GM12878 (cell line): Measurements from ENCODE around the gene GPHB5. TPM values are rescaled to one million over a fixed set of nuclear protein-coding genes. Genes with fewer than 3 reads are reported as not detected.

Experiments
- ATAC-seq: fragments of 200-7000 bp; cut with Tn5 transposase; 3 replicates; pipeline ENCODE4 v1.9.1; 2020; ENCODE audit warnings: mild to moderate bottlenecking, moderate library complexity
- BruUV-seq: library from RNA; stranded (reverse); fragments of 400-500 nt; replicated peaks from 2 replicates; lab custom pipeline; 2021; lab: Mats Ljungman, UMichigan
- CTCF ChIA-PET: fragments of 300-600 bp; sonication (Branson Sonifier 250); formaldehyde crosslinking; extraction: SDS; loops from one replicate; lab custom pipeline; 2021; ENCODE audit warnings: inconsistent platforms; lab: Yijun Ruan, JAX
- POLR2A ChIA-PET: fragments of 350-600 bp; formaldehyde crosslinking; extraction: SDS; loops from one replicate; lab custom pipeline; 2021; ENCODE audit warnings: inconsistent platforms; lab: Charles Lee
- RAD21 ChIA-PET: fragments of 300-600 bp; sonication (Branson Sonifier 250); formaldehyde crosslinking; loops from one replicate; lab custom pipeline; 2023; ENCODE audit warnings: antibody characterized with exemption; ENCODE audit not compliant: unreplicated experiment; lab: Charles Lee
- SMC1A ChIA-PET: fragments of 300-600 bp; sonication (Branson Sonifier 250); formaldehyde crosslinking; loops from one replicate; lab custom pipeline; 2023; ENCODE audit not compliant: unreplicated experiment, uncharacterized antibody; lab: Charles Lee
- DNase-seq: peaks from one replicate; pipeline ENCODE4 v3.0.0-alpha.2; 2011; ENCODE audit warnings: low read depth, low spot score
- FAIRE-seq: peaks from 3 replicates; lab custom pipeline; 2011; peaks lifted over from hg19 to GRCh38; lab: Jason Lieb, UNC
- H2AFZ ChIP-seq: 2 replicates; pipeline ENCODE4 v1.6.0; 2011; ENCODE audit warnings: low read depth, low read length, control low read depth; ENCODE audit not compliant: control insufficient read depth
- H3K27ac ChIP-seq: 2 replicates; pipeline ENCODE4 v1.5.1; 2011; ENCODE audit warnings: control low read depth; ENCODE audit not compliant: control insufficient read depth, insufficient read depth
- H3K27me3 ChIP-seq, 2 experiments: replicated peaks in 1 of 2; 2 replicates each; pipeline versions ENCODE4 v1.6.0 to v1.6.1; 2011; ENCODE audit warnings: low read length in 1 of 2; ENCODE audit not compliant: control insufficient read depth in 2 of 2, insufficient read depth in 2 of 2
- H3K36me3 ChIP-seq, 2 experiments: 2 replicates each; pipeline ENCODE4 v1.5.1; 2011; ENCODE audit warnings: low read length in 1 of 2; ENCODE audit not compliant: control insufficient read depth in 2 of 2, insufficient read depth in 2 of 2
- H3K4me1 ChIP-seq: 2 replicates; pipeline ENCODE4 v1.6.1; 2011; ENCODE audit warnings: mild to moderate bottlenecking, low read length, moderate library complexity, mixed read lengths; ENCODE audit not compliant: control insufficient read depth, insufficient read depth
- H3K4me2 ChIP-seq: 2 replicates; pipeline ENCODE4 v1.6.0; 2011; ENCODE audit warnings: control low read depth; ENCODE audit not compliant: control insufficient read depth, insufficient read depth
- H3K4me3 ChIP-seq: fragments of 200-600 bp; sonication (generic); 2 replicates; pipeline ENCODE4 v1.5.1; 2016
- H3K79me2 ChIP-seq: 2 replicates; pipeline ENCODE4 v1.6.0; 2011; ENCODE audit warnings: low read length; ENCODE audit not compliant: control insufficient read depth, insufficient read depth
- H3K9ac ChIP-seq: 2 replicates; pipeline ENCODE4 v1.8.0; 2011; ENCODE audit warnings: low read length, control low read depth, mixed read lengths; ENCODE audit not compliant: control insufficient read depth, insufficient read depth
- H3K9me3 ChIP-seq: replicated peaks from 3 replicates; pipeline ENCODE4 v1.5.1; 2011; ENCODE audit warnings: mild to moderate bottlenecking, low read length; ENCODE audit not compliant: control insufficient read depth, insufficient read depth
- H4K20me1 ChIP-seq: 2 replicates; pipeline ENCODE4 v1.6.0; 2011; ENCODE audit not compliant: control insufficient read depth, insufficient read depth
- CREB1 ChIP-seq: IDR thresholded peaks from 2 replicates; pipeline ENCODE4 v1.6.1; 2012; ENCODE audit warnings: low read depth, mild to moderate bottlenecking, inconsistent platforms
- DPF2 ChIP-seq: fragments of 450-650 bp; IDR thresholded peaks from 2 replicates; pipeline ENCODE4 v1.6.1; 2017; ENCODE audit warnings: mild to moderate bottlenecking
- ETV6 ChIP-seq, 2 experiments: fragments of 450-650 bp in 1 of 2; IDR thresholded peaks in 1 of 2; conservative IDR thresholded peaks in 1 of 2; 2 replicates each; pipeline ENCODE4 v1.6.1; 2014; ENCODE audit warnings: antibody characterized with exemption in 1 of 2, borderline replicate concordance in 1 of 2, low read depth in 1 of 2, mild to moderate bottlenecking in 1 of 2, moderate library complexity in 1 of 2
- FOXK2 ChIP-seq: fragments of 450-650 bp; IDR thresholded peaks from 2 replicates; pipeline ENCODE4 v1.6.1; 2017; ENCODE audit warnings: mild to moderate bottlenecking, moderate library complexity
- GABPA ChIP-seq: IDR thresholded peaks from 2 replicates; pipeline ENCODE4 v1.6.1; 2014; ENCODE audit warnings: antibody characterized with exemption, low read depth, mild to moderate bottlenecking, inconsistent platforms
- JUNB ChIP-seq: IDR thresholded peaks from 2 replicates; pipeline ENCODE4 v1.6.1; 2016; ENCODE audit warnings: antibody characterized with exemption, mild to moderate bottlenecking
- KAT2A ChIP-seq: conservative IDR thresholded peaks from 2 replicates; pipeline ENCODE4 v1.6.1; 2011; ENCODE audit warnings: low read depth, low read length; ENCODE audit not compliant: control insufficient read depth
- NFIC ChIP-seq: IDR thresholded peaks from 2 replicates; pipeline ENCODE4 v1.6.1; 2012; ENCODE audit warnings: low read depth, mild to moderate bottlenecking, inconsistent platforms, low read length, moderate library complexity
- RUNX3 ChIP-seq: IDR thresholded peaks from 2 replicates; pipeline ENCODE4 v1.6.1; 2012; ENCODE audit warnings: low read length, inconsistent platforms
- ZZZ3 ChIP-seq: IDR thresholded peaks from 2 replicates; pipeline ENCODE4 v1.6.1; 2011; ENCODE audit warnings: low read depth; ENCODE audit not compliant: control insufficient read depth, insufficient read length
- WGBS: methylation state at CpG from one replicate; pipeline ENCODE4 v1.1.6; 2016; ENCODE audit warnings: low lambda C conversion rate; ENCODE audit not compliant: insufficient replicate concordance, insufficient coverage; ENCODE audit errors: missing lambda C conversion rate; 5-methylcytosine and 5-hydroxymethylcytosine counted together
- in situ Hi-C: fragments of 300-500 bp; cut with MboI; formaldehyde crosslinking; loops from 9 replicates; pipeline ENCODE4 v1.14.3; 2018; ENCODE audit warnings: mixed read lengths
- intact Hi-C: fragments of 100-400 bp; cut with micrococcal nuclease; formaldehyde crosslinking; loops from one replicate; pipeline ENCODE4 v1.14.2; 2022; ENCODE audit not compliant: unreplicated experiment
- polyA plus RNA-seq, 11 experiments: library from polyadenylated mRNA; depleted of rRNA in 4 of 11; unstranded in 6 of 11; stranded (reverse) in 5 of 11; fragments of >200 nt; fragmentation: Nextera tagmentation in 4 of 11; fragmentation: Illumina TruSeq in 1 of 11; extraction: Ambion mirVana in 4 of 11; extraction: Trizol in 1 of 11; gene quantifications; 1 replicate in 1 of 11; 2 replicates in 10 of 11; pipeline versions ENCODE4 v1.2.1 to v1.2.3, GENCODE V29; 2011 to 2016; ENCODE audit warnings: inconsistent platforms in 2 of 11, missing spikeins in 2 of 11, low read depth in 1 of 11
- total RNA-seq, 4 experiments: library from RNA; depleted of rRNA in 3 of 4; stranded (reverse); fragments of >200 nt in 3 of 4; fragmentation: Illumina TruSeq in 1 of 4; extraction: Trizol in 1 of 4; gene quantifications; 2 replicates each; pipeline versions ENCODE4 v1.2.1 to v1.2.3, GENCODE V29; 2013 to 2021

GPHB5 gene
- total and polyA plus RNA-seq, 10 of the 15 experiments (the other 5 are each of a cell fraction or from before 2014, with no cell fraction given), result not detected

GRCh38 chr14:63296060-63296563, 22.6 kb downstream of the GPHB5 start:
- ATAC-seq, result peak; percentile 14; the same call in 1 of the 3 replicates
- ChIA-PET RAD21 (no interaction called here), POLR2A (no interaction called here), SMC1A (interaction anchor here (1.4 kb wide), 1 partner anchor 12 kb away, joined by 3 read pairs; no protein-coding TSS in a partner anchor), CTCF (interaction anchor here (1.6 kb wide), 1 partner anchor 18 kb away, joined by 5 read pairs; no protein-coding TSS in a partner anchor)
- H3K36me3 ChIP-seq, result no peaks in the 10 kb centered on the region
- H3K27ac ChIP-seq, result no peak overlapping the region
- H2AFZ ChIP-seq, result no peak overlapping the region; the same call in 1 of the 2 replicates
- no peaks in the 10 kb centered on the region for H4K20me1 ChIP-seq
- H3K9ac ChIP-seq, result no peak overlapping the region
- H3K79me2 ChIP-seq, result no peaks in the 10 kb centered on the region
- intact Hi-C loops, result no loop called here
- no TSS peak for BruUV-seq
- 0 out of 2 replicates have a peak overlapping the region, but pooled peaks have one; percentile 10 for H3K4me2 ChIP-seq
- in situ Hi-C loops, result no loop called here
- DNase-seq, result no peak
- H3K27me3 ChIP-seq, result no peaks in the 10 kb centered on the region
- TF ChIP-seq JUNB (peak; percentile 78), KAT2A (no peak), RUNX3 (peak; percentile 46; the same call in 1 of the 2 replicates), DPF2 (no peak), ZZZ3 (no peak), CREB1 (0 out of 2 replicates have a peak, but pooled peaks have one; percentile 18), ETV6 (conservative IDR thresholded peaks at IDR 0.05 in 1 of 2, IDR thresholded peaks at IDR 0.05 in 1 of 2; ENCODE audit: borderline replicate concordance in 1 of 2, low read depth in 1 of 2) (peak in 1 of 2 experiments; percentile 69; a peak in 1 of 4 replicates), GABPA (0 out of 2 replicates have a peak, but pooled peaks have one; percentile 52), NFIC (peak; percentile 80), FOXK2 (no peak)
- no peaks in the 10 kb centered on the region for H3K4me1 ChIP-seq
- WGBS, result under 1% methylated on average over 6 of the region's 6 CpGs
- FAIRE-seq, result no peak
- H3K4me3 ChIP-seq, result peak overlapping the region; percentile 26; the same call in 1 of the 2 replicates
- H3K9me3 ChIP-seq, result no peaks in the 10 kb centered on the region
